H1 (cell line): ENCODE results near the gene NIPAL4. TPM values are rescaled to one million over a fixed set of nuclear protein-coding genes. Genes with fewer than 3 reads are reported as not detected.

ENCODE experiments used
- CTCF ChIA-PET: fragments of 300-600 bp; sonication (Branson Sonifier 250); formaldehyde crosslinking; loops from one replicate; lab custom pipeline; 2021; ENCODE audit not compliant: partially characterized antibody; lab: Charles Lee
- POLR2A ChIA-PET: fragments of 300-600 bp; sonication (Branson Sonifier 250); formaldehyde crosslinking; loops from one replicate; lab custom pipeline; 2021; ENCODE audit warnings: inconsistent platforms; ENCODE audit not compliant: partially characterized antibody; lab: Charles Lee
- DNase-seq, 2 experiments: peaks; one replicate each; pipeline versions ENCODE4 v3.0.0 to v3.0.0-alpha.2; 2010 to 2022; ENCODE audit warnings: low spot score in 2 of 2, low read depth in 1 of 2, mixed read lengths in 1 of 2
- FAIRE-seq: peaks from 2 replicates; lab custom pipeline; 2011; peaks lifted over from hg19 to GRCh38; lab: Jason Lieb, UNC
- H2AFZ ChIP-seq: 2 replicates; pipeline ENCODE4 v1.8.1; 2012; ENCODE audit warnings: low read length, inconsistent platforms
- H2AK5ac ChIP-seq: 2 replicates; pipeline ENCODE4 v1.6.1; 2013; ENCODE audit warnings: low read depth, low read length
- H2BK120ac ChIP-seq: replicated peaks from 2 replicates; pipeline ENCODE3; 2013; ENCODE audit warnings: low read depth, low read length, inconsistent platforms
- H2BK12ac ChIP-seq: 2 replicates; pipeline ENCODE4 v1.6.1; 2013; ENCODE audit warnings: low read depth, low read length
- H2BK15ac ChIP-seq: 2 replicates; pipeline ENCODE4 v1.6.1; 2013; ENCODE audit warnings: low read length
- H2BK20ac ChIP-seq: 2 replicates; pipeline ENCODE4 v1.6.1; 2013; ENCODE audit warnings: low read length
- H2BK5ac ChIP-seq: 2 replicates; pipeline ENCODE4 v1.6.1; 2013; ENCODE audit warnings: low read depth, low read length
- H3K14ac ChIP-seq: 2 replicates; pipeline ENCODE4 v1.6.1; 2013; ENCODE audit warnings: inconsistent platforms; ENCODE audit not compliant: insufficient read length
- H3K18ac ChIP-seq: 2 replicates; pipeline ENCODE4 v1.6.1; 2013; ENCODE audit warnings: low read length; ENCODE audit errors: extremely low read depth
- H3K23ac ChIP-seq: 2 replicates; pipeline ENCODE4 v1.6.1; 2013; ENCODE audit warnings: inconsistent platforms; ENCODE audit not compliant: insufficient read length
- H3K23me2 ChIP-seq: 2 replicates; pipeline ENCODE4 v1.6.1; 2013; ENCODE audit warnings: low read depth, low read length
- H3K27ac ChIP-seq: 2 replicates; pipeline ENCODE4 v1.6.1; 2011; ENCODE audit warnings: low read depth, low read length, inconsistent platforms
- H3K27me3 ChIP-seq, 4 experiments: replicated peaks in 1 of 4; 1 replicate in 1 of 4; 2 replicates in 3 of 4; pipeline versions ENCODE4 v1.6.1 to v1.8.1; 2011 to 2013; ENCODE audit warnings: low read length in 3 of 4, mild to moderate bottlenecking in 3 of 4, inconsistent platforms in 2 of 4, mixed read lengths in 2 of 4, moderate library complexity in 1 of 4; ENCODE audit not compliant: control insufficient read depth in 3 of 4, insufficient read depth in 3 of 4; ENCODE audit errors: extremely low read depth in 1 of 4
- H3K36me3 ChIP-seq, 4 experiments: 2 replicates each; pipeline versions ENCODE4 v1.6.1 to v1.8.1; 2011 to 2013; ENCODE audit warnings: mild to moderate bottlenecking in 4 of 4, low read length in 3 of 4, moderate library complexity in 2 of 4, control low read depth in 1 of 4, inconsistent platforms in 1 of 4; ENCODE audit not compliant: insufficient read depth in 4 of 4, control insufficient read depth in 2 of 4
- H3K4ac ChIP-seq: replicated peaks from 2 replicates; pipeline ENCODE3; 2013; ENCODE audit warnings: low read length, low read depth, mixed read lengths, inconsistent platforms; ENCODE audit not compliant: insufficient read length
- H3K4me1 ChIP-seq, 4 experiments: replicated peaks in 1 of 4; 1 replicate in 1 of 4; 2 replicates in 3 of 4; pipeline versions ENCODE4 v1.6.1 to v1.8.1; 2011 to 2013; ENCODE audit warnings: low read length in 3 of 4, inconsistent platforms in 2 of 4, mixed read lengths in 1 of 4; ENCODE audit not compliant: insufficient read depth in 4 of 4, control insufficient read depth in 3 of 4
- H3K4me2 ChIP-seq, 2 experiments: 2 replicates each; pipeline versions ENCODE4 v1.6.1 to v1.8.1; 2011 to 2013; ENCODE audit warnings: low read depth in 2 of 2, low read length in 2 of 2, control low read depth in 1 of 2, inconsistent platforms in 1 of 2, mild to moderate bottlenecking in 1 of 2; ENCODE audit not compliant: insufficient read depth in 1 of 2
- H3K4me3 ChIP-seq, 4 experiments: fragments of 200-600, 300-600 bp in 1 of 4; sonication (generic), shearing (Covaris generic), sonication (Bioruptor Twin) in 1 of 4; 2 replicates each; pipeline versions ENCODE4 v1.5.1 to v1.8.1; 2011 to 2016; ENCODE audit warnings: low read length in 4 of 4, low read depth in 3 of 4, control low read depth in 2 of 4, inconsistent platforms in 2 of 4, mild to moderate bottlenecking in 2 of 4, mixed read lengths in 1 of 4, moderate library complexity in 1 of 4; ENCODE audit not compliant: insufficient read depth in 2 of 4; ENCODE audit errors: extremely low read depth in 1 of 4
- H3K56ac ChIP-seq: replicated peaks from 2 replicates; pipeline ENCODE3; 2013; ENCODE audit warnings: low read depth, mild to moderate bottlenecking, mixed read lengths, low read length, inconsistent platforms; ENCODE audit not compliant: insufficient read length
- H3K79me1 ChIP-seq: 2 replicates; pipeline ENCODE4 v1.6.1; 2013; ENCODE audit warnings: low read depth, low read length, control low read depth
- H3K79me2 ChIP-seq, 2 experiments: 2 replicates each; pipeline versions ENCODE4 v1.6.1 to v1.8.1; 2012 to 2013; ENCODE audit warnings: low read length in 2 of 2, mild to moderate bottlenecking in 2 of 2, inconsistent platforms in 1 of 2; ENCODE audit not compliant: insufficient read depth in 2 of 2, control insufficient read depth in 1 of 2
- H3K9ac ChIP-seq, 4 experiments: replicated peaks in 1 of 4; 1 replicate in 1 of 4; 2 replicates in 3 of 4; pipeline versions ENCODE4 v1.6.1 to v1.8.1; 2011 to 2013; ENCODE audit warnings: low read depth in 3 of 4, low read length in 3 of 4, control low read depth in 2 of 4, mild to moderate bottlenecking in 2 of 4, moderate library complexity in 2 of 4, inconsistent platforms in 1 of 4; ENCODE audit errors: extremely low read depth in 1 of 4
- H3K9me3 ChIP-seq, 2 experiments: 2 replicates each; pipeline versions ENCODE4 v1.6.1 to v1.8.1; 2012 to 2013; ENCODE audit warnings: mild to moderate bottlenecking in 2 of 2, moderate library complexity in 2 of 2, control low read depth in 1 of 2, inconsistent platforms in 1 of 2, low read depth in 1 of 2, low read length in 1 of 2, mixed read lengths in 1 of 2; ENCODE audit not compliant: insufficient read depth in 2 of 2
- H4K20me1 ChIP-seq, 2 experiments: replicated peaks in 1 of 2; 2 replicates each; pipeline versions ENCODE3 to v1.8.1; 2011 to 2013; ENCODE audit warnings: inconsistent platforms in 2 of 2, low read length in 2 of 2, mild to moderate bottlenecking in 1 of 2; ENCODE audit not compliant: insufficient read depth in 2 of 2, control insufficient read depth in 1 of 2
- H4K5ac ChIP-seq: 2 replicates; pipeline ENCODE4 v1.6.1; 2013; ENCODE audit warnings: low read length, low read depth, mixed read lengths, inconsistent platforms; ENCODE audit not compliant: insufficient read length
- H4K8ac ChIP-seq: 2 replicates; pipeline ENCODE4 v1.8.0; 2013; ENCODE audit warnings: mild to moderate bottlenecking, moderate library complexity, low read length, inconsistent platforms; ENCODE audit not compliant: insufficient read depth; ENCODE audit errors: extremely low read depth
- H4K91ac ChIP-seq: replicated peaks from 2 replicates; pipeline ENCODE3; 2013; ENCODE audit warnings: low read length, mixed read lengths, inconsistent platforms; ENCODE audit not compliant: insufficient read length
- CHD2 ChIP-seq: IDR thresholded peaks from 2 replicates; pipeline ENCODE4 v1.6.1; 2012; ENCODE audit warnings: low read length, improper control_type of control experiment
- EGR1 ChIP-seq: IDR thresholded peaks from 2 replicates; pipeline ENCODE4 v1.6.1; 2011; ENCODE audit warnings: low read depth, low read length, borderline replicate concordance
- FOSL1 ChIP-seq: IDR thresholded peaks from 2 replicates; pipeline ENCODE4 v1.6.1; 2011; ENCODE audit warnings: mild to moderate bottlenecking, low read depth, low read length, moderate library complexity; ENCODE audit not compliant: insufficient read depth
- NANOG ChIP-seq: IDR thresholded peaks from 2 replicates; pipeline ENCODE4 v1.6.1; 2011; ENCODE audit warnings: low read length, low read depth, mild to moderate bottlenecking, inconsistent platforms; ENCODE audit not compliant: insufficient read depth, poor library complexity, severe bottlenecking
- SIRT6 ChIP-seq: IDR thresholded peaks from one replicate; pipeline ENCODE4 v1.7.1; 2012; ENCODE audit warnings: low read length, inconsistent platforms
- SP1 ChIP-seq: IDR thresholded peaks from 2 replicates; pipeline ENCODE4 v1.6.1; 2011; ENCODE audit warnings: low read depth, low read length
- SRF ChIP-seq: IDR thresholded peaks from 2 replicates; pipeline ENCODE4 v1.6.1; 2011; ENCODE audit warnings: mild to moderate bottlenecking, low read depth, low read length, moderate library complexity
- TAF1 ChIP-seq: IDR thresholded peaks from 2 replicates; pipeline ENCODE4 v1.6.1; 2011; ENCODE audit warnings: mild to moderate bottlenecking, low read depth, low read length
- TBP ChIP-seq: IDR thresholded peaks from 2 replicates; pipeline ENCODE4 v1.6.1; 2011; ENCODE audit warnings: low read depth, low read length, improper control_type of control experiment
- WGBS, 2 experiments: shearing (Covaris generic) in 1 of 2; methylation state at CpG; one replicate each; pipeline versions ENCODE4 v1.1.6 to v1.1.7; 2013 to 2015; ENCODE audit warnings: low lambda C conversion rate in 2 of 2, mixed read lengths in 2 of 2, inconsistent platforms in 1 of 2, low coverage in 1 of 2, missing lambda C conversion rate in 1 of 2; ENCODE audit not compliant: insufficient replicate concordance in 2 of 2, insufficient coverage in 1 of 2, insufficient read length in 1 of 2; ENCODE audit errors: extremely low coverage in 1 of 2, missing lambda C conversion rate in 1 of 2; 5-methylcytosine and 5-hydroxymethylcytosine counted together
- polyA plus RNA-seq, 7 experiments: library from polyadenylated mRNA; depleted of rRNA in 3 of 7; stranded (reverse) in 5 of 7; unstranded in 2 of 7; fragments of >200 nt in 5 of 7; fragments of 200-250 nt in 2 of 7; gene quantifications; 1 replicate in 5 of 7; 2 replicates in 1 of 7; 4 replicates in 1 of 7; pipeline versions ENCODE4 v1.2.1 to v1.2.3, GENCODE V29; 2011 to 2013; ENCODE audit warnings: missing spikeins in 2 of 7, mixed read lengths in 2 of 7
- total RNA-seq: library from RNA; stranded (reverse); fragmentation: NEBNext Ultra II Directional; extraction: Animal tissue kit (Norgen Biotek cat#: 25700); gene quantifications from 2 replicates; pipeline ENCODE4 v1.2.1, GENCODE V29; 2021
- TF ChIP-seq, protein P1 (sequence below), 3 experiments: IDR thresholded peaks; 1 replicate in 2 of 3; 2 replicates in 1 of 3; pipeline versions ENCODE4 v1.5.1 to v1.6.1; 2011; ENCODE audit warnings: low read length in 3 of 3, mild to moderate bottlenecking in 3 of 3, inconsistent platforms in 2 of 3, low read depth in 1 of 3, moderate library complexity in 1 of 3; ENCODE audit not compliant: insufficient read depth in 1 of 3; ENCODE audit errors: control extremely low read depth in 1 of 3

The NIPAL4 gene
- total and polyA plus RNA-seq, 2 of the 8 experiments (the other 6 are each of a cell fraction or from before 2014, with no cell fraction given) = 0.09 to 0.20 TPM

DNA sequence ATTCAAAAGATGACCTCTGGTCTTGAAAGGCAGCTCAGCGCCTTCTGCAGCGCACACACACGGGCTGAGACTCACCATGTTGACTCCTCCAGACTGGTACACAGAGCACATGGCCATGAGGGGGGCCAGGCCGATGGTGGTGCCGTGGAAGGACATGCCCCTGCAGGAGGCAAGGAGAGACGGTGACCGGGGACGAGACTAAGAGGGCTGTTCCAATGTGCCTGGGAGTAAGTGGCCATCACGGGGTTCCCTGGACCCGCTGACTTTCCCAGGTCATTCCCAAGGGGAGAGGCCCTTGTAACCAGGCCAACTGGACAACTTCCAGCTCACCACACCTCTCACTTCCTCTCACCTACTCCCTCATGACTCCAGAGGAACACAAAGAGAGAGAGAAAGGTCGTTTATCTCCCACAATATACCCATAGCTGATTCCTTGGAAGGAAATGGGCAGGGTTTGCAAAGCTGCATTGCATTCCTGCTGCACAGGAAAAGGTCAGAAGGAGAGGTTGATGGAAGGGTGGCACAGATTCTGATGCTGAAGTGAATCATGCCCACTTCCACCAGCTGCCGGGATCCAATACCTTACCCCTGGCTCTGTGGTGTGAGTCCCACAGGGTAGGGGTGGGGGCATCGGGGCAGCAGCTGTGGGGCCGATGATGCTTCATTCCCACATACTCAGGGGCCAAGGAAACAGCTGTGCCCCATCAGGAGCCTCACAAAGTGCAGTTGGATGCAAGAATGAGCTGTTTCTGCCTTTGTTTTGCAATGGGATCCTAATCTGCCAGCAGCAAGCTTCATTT is 47.2 kb downstream of the NIPAL4 start:
- H3K18ac ChIP-seq = no peak overlapping the region
- no peak overlapping the region; the same call in 1 of the 2 replicates for H2BK5ac ChIP-seq
- no peaks in the 10 kb centered on the region; a peak in 1 of 7 replicates for H3K4me1 ChIP-seq
- H3K9me3 ChIP-seq = no peaks in the 10 kb centered on the region
- DNase-seq (no peak), FAIRE-seq (no peak)
- no peak overlapping the region for H3K56ac ChIP-seq
- no peak overlapping the region for H3K4ac ChIP-seq
- no peaks in the 10 kb centered on the region for H3K79me2 ChIP-seq
- H2BK15ac ChIP-seq = no peak overlapping the region
- H4K91ac ChIP-seq = no peak overlapping the region
- H2BK20ac ChIP-seq = no peak overlapping the region
- H3K9ac ChIP-seq = peak overlapping the region in 1 of 4 experiments; percentile 13; a peak in 1 of 7 replicates
- no peak overlapping the region for H2BK12ac ChIP-seq
- no peak overlapping the region for H3K14ac ChIP-seq
- H4K5ac ChIP-seq = no peak overlapping the region
- no peaks in the 10 kb centered on the region for H3K23me2 ChIP-seq
- H4K8ac ChIP-seq = no peak overlapping the region
- ChIA-PET POLR2A (interaction anchor here (1.1 kb wide), 1 partner anchor 9 kb away, joined by 3 read pairs; no protein-coding TSS in a partner anchor), CTCF (interaction anchor here (0.6 to 1.4 kb wide), 7 partner anchors 12 to 1147 kb away, joined by 3 to 4 read pairs (median 4); no protein-coding TSS in a partner anchor)
- no peaks in the 10 kb centered on the region for H3K79me1 ChIP-seq
- H3K23ac ChIP-seq = no peak overlapping the region
- H2BK120ac ChIP-seq = no peak overlapping the region
- no peak overlapping the region for H3K27ac ChIP-seq
- H2AK5ac ChIP-seq = no peak overlapping the region
- H3K4me3 ChIP-seq = no peak overlapping the region
- H3K4me2 ChIP-seq = no peak overlapping the region
- WGBS, 2 experiments = 91% methylated on average over 13 of the region's 14 CpGs; no CpG with 5 or more reads in 1 of the 2 experiments
- H3K36me3 ChIP-seq = no peaks in the 10 kb centered on the region; a peak in 1 of 8 replicates
- no peaks in the 10 kb centered on the region for H3K27me3 ChIP-seq
- H2AFZ ChIP-seq = no peak overlapping the region
- H4K20me1 ChIP-seq = no peaks in the 10 kb centered on the region
- no peak for TF ChIP-seq SP1
- TF ChIP-seq TAF1 = no peak
- no peak for TF ChIP-seq FOSL1
- no peak for TF ChIP-seq CHD2
- TF ChIP-seq, protein P1, sequence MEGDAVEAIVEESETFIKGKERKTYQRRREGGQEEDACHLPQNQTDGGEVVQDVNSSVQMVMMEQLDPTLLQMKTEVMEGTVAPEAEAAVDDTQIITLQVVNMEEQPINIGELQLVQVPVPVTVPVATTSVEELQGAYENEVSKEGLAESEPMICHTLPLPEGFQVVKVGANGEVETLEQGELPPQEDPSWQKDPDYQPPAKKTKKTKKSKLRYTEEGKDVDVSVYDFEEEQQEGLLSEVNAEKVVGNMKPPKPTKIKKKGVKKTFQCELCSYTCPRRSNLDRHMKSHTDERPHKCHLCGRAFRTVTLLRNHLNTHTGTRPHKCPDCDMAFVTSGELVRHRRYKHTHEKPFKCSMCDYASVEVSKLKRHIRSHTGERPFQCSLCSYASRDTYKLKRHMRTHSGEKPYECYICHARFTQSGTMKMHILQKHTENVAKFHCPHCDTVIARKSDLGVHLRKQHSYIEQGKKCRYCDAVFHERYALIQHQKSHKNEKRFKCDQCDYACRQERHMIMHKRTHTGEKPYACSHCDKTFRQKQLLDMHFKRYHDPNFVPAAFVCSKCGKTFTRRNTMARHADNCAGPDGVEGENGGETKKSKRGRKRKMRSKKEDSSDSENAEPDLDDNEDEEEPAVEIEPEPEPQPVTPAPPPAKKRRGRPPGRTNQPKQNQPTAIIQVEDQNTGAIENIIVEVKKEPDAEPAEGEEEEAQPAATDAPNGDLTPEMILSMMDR (IDR thresholded peaks at IDR 0.05; ENCODE audit: control extremely low read depth in 1 of 3, insufficient read depth in 1 of 3, low read depth in 1 of 3, low read length in 3 of 3) = no peak
- no peak for TF ChIP-seq SIRT6
- no peak for TF ChIP-seq SRF
- no peak for TF ChIP-seq EGR1
- TF ChIP-seq NANOG = no peak
- TF ChIP-seq TBP = no peak
